Activated T-helper 1 cell treated with anti-CD3 and anti-CD28 coated beads, Interleukin-12 subunit alpha, Interleukin-12 subunit beta, Interleukin-2, Interleukin-4 antibody, amounts not matched to agents 30 ng/mL and 10 ng/mL and 1 ng/mL, durations not matched to agents 14 hours and 24 hours and 36 hours (primary cell): ENCODE data around the gene HAP1. TPM values are rescaled to one million over a fixed set of nuclear protein-coding genes. Genes with fewer than 3 reads are reported as not detected.
"Not testable (repeated sequence)": the region's sequence is repeated elsewhere in the genome, so short reads cannot be mapped to it uniquely, and the experiment has no call there.

ENCODE experiments used
- DNase-seq: peaks from one replicate; pipeline ENCODE4 v3.0.0; 2021; ENCODE audit warnings: low spot score
- H3K27ac Mint-ChIP-seq: one replicate; pipeline ENCODE4 v1.8.0; 2021; ENCODE audit warnings: mild to moderate bottlenecking, mixed read lengths
- H3K27me3 Mint-ChIP-seq: one replicate; pipeline ENCODE4 v1.8.0; 2022; ENCODE audit warnings: mild to moderate bottlenecking, moderate library complexity, mixed read lengths; ENCODE audit not compliant: insufficient read depth
- H3K36me3 Mint-ChIP-seq: one replicate; pipeline ENCODE4 v1.8.0; 2021; ENCODE audit warnings: low read depth, mixed read lengths
- H3K4me1 Mint-ChIP-seq: one replicate; pipeline ENCODE4 v1.8.0; 2021; ENCODE audit warnings: low read depth, mixed read lengths
- H3K4me3 Mint-ChIP-seq: one replicate; pipeline ENCODE4 v1.8.0; 2021; ENCODE audit warnings: mild to moderate bottlenecking, moderate library complexity, mixed read lengths
- H3K9me3 Mint-ChIP-seq: one replicate; pipeline ENCODE4 v1.8.0; 2021; ENCODE audit warnings: mixed read lengths
- intact Hi-C: fragments of 100-400 bp; cut with micrococcal nuclease; formaldehyde crosslinking; loops from one replicate; pipeline ENCODE4 v1.15.1; 2024
- total RNA-seq: library from RNA; stranded (reverse); gene quantifications from 2 replicates; pipeline ENCODE4 v1.2.3, GENCODE V29; 2022

HAP1 gene
- total RNA-seq, 1 donor from 2014 or later, result not detected

- H3K4me1 Mint-ChIP-seq, result peaks cover 59% of the 10 kb centered on the region
- no peaks in the 10 kb centered on the region for H3K9me3 Mint-ChIP-seq
- intact Hi-C loops, result loop anchor here (1.0 to 2.0 kb wide), 4 partner anchors 9 to 1116 kb away; partner anchors contain the start of gene EIF1
- DNase-seq, result peak; percentile 75
- peak overlapping the region; percentile 86 for H3K4me3 Mint-ChIP-seq
- H3K27me3 Mint-ChIP-seq, result no peaks in the 10 kb centered on the region
- peak overlapping the region; percentile 99 for H3K27ac Mint-ChIP-seq
- H3K36me3 Mint-ChIP-seq, result peaks cover 8% of the 10 kb centered on the region
Measured at GRCh38 chr17:41678907-41679739, 55.3 kb downstream of the HAP1 start.

GRCh38 chr17:41678411-41678906, 56.0 kb downstream of the HAP1 start:
- H3K9me3 Mint-ChIP-seq, result no peaks in the 10 kb centered on the region
- DNase-seq, result no peak
- H3K4me1 Mint-ChIP-seq, result peaks cover 59% of the 10 kb centered on the region
- peak overlapping the region; percentile 86 for H3K4me3 Mint-ChIP-seq
- intact Hi-C loops, result loop anchor here (2.0 kb wide), 2 partner anchors 14 to 1116 kb away; no protein-coding TSS in a partner anchor
- no peaks in the 10 kb centered on the region for H3K27me3 Mint-ChIP-seq
- peak overlapping the region; percentile 99 for H3K27ac Mint-ChIP-seq
- H3K36me3 Mint-ChIP-seq, result peaks cover 8% of the 10 kb centered on the region

GRCh38 chr17:41676058-41676419, 58.4 kb downstream of the HAP1 start:
- no peak overlapping the region for H3K4me3 Mint-ChIP-seq
- no peak for DNase-seq
- H3K36me3 Mint-ChIP-seq, result peaks cover 10% of the 10 kb centered on the region
- intact Hi-C loops, result no loop called here
- H3K27me3 Mint-ChIP-seq, result no peaks in the 10 kb centered on the region
- H3K4me1 Mint-ChIP-seq, result peaks cover 61% of the 10 kb centered on the region
- peak overlapping the region; percentile 12 for H3K27ac Mint-ChIP-seq
- H3K9me3 Mint-ChIP-seq, result no peaks in the 10 kb centered on the region

GRCh38 chr17:41675157-41676057, 59.0 kb downstream of the HAP1 start:
- intact Hi-C loops, H3K9me3 Mint-ChIP-seq, H3K4me3 Mint-ChIP-seq, H3K27me3 Mint-ChIP-seq, DNase-seq, H3K36me3 Mint-ChIP-seq: not testable (repeated sequence)
- Mint-ChIP-seq H3K4me1 (peaks cover 59% of the 10 kb centered on the region), H3K27ac (peak overlapping the region; percentile 12)

Other genes starting within 250 kb of the HAP1 start
- gene KRT36, start 244.7 kb downstream of the HAP1 start, total RNA-seq, result not detected in 2 replicates
- gene KRT13, start 229.0 kb downstream of the HAP1 start, total RNA-seq, result not detected in 2 replicates
- gene KRT15, start 215.8 kb downstream of the HAP1 start, total RNA-seq, result not detected in 2 replicates
- not detected in 2 replicates for gene KRT19, start 206.3 kb downstream of the HAP1 start, total RNA-seq
- not detected in 2 replicates for gene KRT9, start 162.6 kb downstream of the HAP1 start, total RNA-seq
- gene KRT14, start 147.7 kb downstream of the HAP1 start, total RNA-seq, result not detected in 2 replicates
- not detected in 2 replicates for gene KRT16, start 121.9 kb downstream of the HAP1 start, total RNA-seq
- gene KRT17, start 110.1 kb downstream of the HAP1 start, total RNA-seq, result 0.24 TPM in 1 of 2 replicates, not detected in the other
- gene EIF1, start 45.8 kb downstream of the HAP1 start, total RNA-seq, result 876 and 893 TPM in 2 replicates
- gene GAST, start 22.3 kb downstream of the HAP1 start, total RNA-seq, result not detected in 2 replicates
- 0.12 and 0.39 TPM in 2 replicates for gene JUP, start 52.1 kb upstream of the HAP1 start, total RNA-seq
- 4.1 and 5.0 TPM in 2 replicates for gene P3H4, start 77.3 kb upstream of the HAP1 start, total RNA-seq
- gene FKBP10, start 78.4 kb upstream of the HAP1 start, total RNA-seq, result 0.62 and 1.1 TPM in 2 replicates
- gene NT5C3B, start 101.6 kb upstream of the HAP1 start, total RNA-seq, result 40.8 and 44.5 TPM in 2 replicates
- gene KLHL10, start 103.2 kb upstream of the HAP1 start, total RNA-seq, result not detected in 2 replicates
- 20.0 and 21.7 TPM in 2 replicates for gene KLHL11, start 130.8 kb upstream of the HAP1 start, total RNA-seq
- 200 and 211 TPM in 2 replicates for gene ACLY, start 184.3 kb upstream of the HAP1 start, total RNA-seq
- gene ODAD4, start 196.0 kb upstream of the HAP1 start, total RNA-seq, result 0.39 and 0.73 TPM in 2 replicates
- 89.1 and 89.8 TPM in 2 replicates for gene CNP, start 232.2 kb upstream of the HAP1 start, total RNA-seq